ENCODE measurements around the gene IL17F.

The IL17F gene

DNA sequence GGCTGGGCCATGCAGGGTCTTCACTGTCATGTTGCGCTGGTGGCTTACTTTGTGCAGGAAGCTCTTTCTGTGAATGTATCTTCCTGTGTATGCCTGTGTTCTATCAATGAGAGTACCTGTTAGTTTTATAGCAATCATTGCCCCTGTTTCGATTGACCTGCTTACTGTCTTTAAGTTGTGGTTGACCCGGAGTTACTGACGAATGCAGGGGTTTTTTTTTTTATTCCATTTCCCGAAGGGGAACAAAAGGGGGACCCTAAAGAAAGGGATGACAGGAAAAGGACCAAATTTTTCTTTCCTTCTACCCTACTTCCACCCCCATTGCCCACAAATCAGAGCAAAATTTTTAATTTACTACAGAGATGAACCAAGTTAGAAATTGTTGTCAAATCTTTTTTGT lies at the start of gene IL17F:
IL17F (minus strand) TSS at position 101 of the 400 bp plus-strand sequence; CDS start at position 30, 71 bp downstream.
- in situ Hi-C loops (cut with MboI; ENCODE audit: low sequenced_read_pairs), result no loop called here

GRCh38 chr6:52293067-52293466 lies 48.8 kb upstream of the IL17F start:
- in situ Hi-C loops (cut with MboI; ENCODE audit: low sequenced_read_pairs), result loop anchor here (10.0 to 25.0 kb wide), 2 partner anchors 112 to 369 kb away; partner anchors contain the start of gene TMEM14A

- in situ Hi-C loops (cut with MboI; ENCODE audit: low sequenced_read_pairs), result loop anchor here (25.0 kb wide), 1 partner anchor 373 kb away; the partner anchor contains the start of gene TMEM14A
These were observed 44.5 kb upstream of the IL17F start for GRCh38 chr6:52288841-52289240.

- in situ Hi-C loops (cut with MboI; ENCODE audit: low sequenced_read_pairs), result loop anchor here (25.0 kb wide), 1 partner anchor 374 kb away; the partner anchor contains the start of gene TMEM14A
These were observed 43.9 kb upstream of the IL17F start for GRCh38 chr6:52288216-52288615.

- in situ Hi-C loops (cut with MboI; ENCODE audit: low sequenced_read_pairs), result loop anchor here (25.0 kb wide), 1 partner anchor 375 kb away; the partner anchor contains the start of gene TMEM14A
These were observed 42.6 kb upstream of the IL17F start for GRCh38 chr6:52286798-52287432.

- in situ Hi-C loops (cut with MboI; ENCODE audit: low sequenced_read_pairs), result loop anchor here (25.0 kb wide), 1 partner anchor 377 kb away; the partner anchor contains the start of gene TMEM14A
These were observed 41.1 kb upstream of the IL17F start for GRCh38 chr6:52285177-52286068.

DNA sequence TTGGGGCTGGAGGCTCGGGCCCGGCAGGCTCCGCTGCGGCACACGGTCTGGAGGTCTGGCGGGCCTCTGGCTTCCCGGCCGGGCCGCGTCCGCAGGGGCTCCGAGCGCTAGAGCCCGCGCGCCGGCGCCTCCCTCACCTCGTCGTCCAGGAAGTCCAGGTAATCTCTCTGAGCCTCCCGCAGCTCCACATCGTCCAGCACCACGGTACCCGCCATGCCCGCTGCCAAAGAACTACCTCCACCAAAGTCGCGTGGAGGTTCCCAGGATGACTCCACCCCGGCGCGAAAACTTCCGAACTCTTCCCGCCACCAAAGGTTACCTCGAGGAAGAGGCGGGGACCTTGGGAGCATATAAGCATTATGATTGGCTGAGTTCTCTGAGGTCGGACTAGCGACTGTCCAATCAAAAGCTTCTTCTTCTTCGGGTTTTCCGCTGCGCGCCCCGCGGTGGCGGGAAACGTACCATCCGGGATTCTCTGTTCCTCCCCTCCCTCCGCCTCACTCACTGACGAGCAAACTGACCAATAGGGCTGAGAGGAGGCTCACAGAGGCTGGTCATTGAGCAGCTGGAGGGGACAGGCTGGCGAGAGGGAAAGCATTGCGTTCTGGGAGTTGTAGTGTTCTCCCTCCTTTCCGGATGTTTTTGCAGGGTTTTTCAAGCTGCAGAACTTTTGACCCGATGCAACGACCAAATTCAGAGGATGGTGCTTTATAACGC lies 40.3 kb upstream of the IL17F start, which contains the start of gene MCM3:
MCM3 (minus strand) TSS at position 283 of the 717 bp plus-strand sequence; CDS start at position 215, 68 bp downstream.
- in situ Hi-C loops (cut with MboI; ENCODE audit: low sequenced_read_pairs), result loop anchor here (25.0 kb wide), 1 partner anchor 378 kb away; the partner anchor contains the start of gene TMEM14A

GRCh38 chr6:52284131-52284459 lies 39.8 kb upstream of the IL17F start:
- in situ Hi-C loops (cut with MboI; ENCODE audit: low sequenced_read_pairs), result loop anchor here (25.0 kb wide), 1 partner anchor 378 kb away; the partner anchor contains the start of gene TMEM14A

DNA sequence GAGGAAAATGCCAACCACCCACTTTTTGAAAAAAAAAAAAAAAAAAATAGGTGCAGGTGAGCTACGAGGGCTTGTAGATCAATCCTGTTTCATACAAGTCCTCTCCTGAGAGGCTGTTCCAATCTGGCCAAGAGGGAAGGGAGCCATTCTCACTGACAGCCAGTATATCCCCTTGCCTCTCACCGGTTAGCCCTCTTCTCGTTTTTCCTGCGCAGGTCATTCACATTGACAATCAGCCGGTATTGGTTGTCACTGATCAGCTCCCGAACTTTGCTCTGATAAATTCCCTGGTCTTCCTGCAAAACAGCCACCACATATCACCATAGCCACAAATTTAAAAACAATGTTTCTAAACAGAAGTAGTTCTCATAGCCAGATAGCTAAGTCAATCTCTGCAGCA lies 38.8 kb upstream of the IL17F start:
- in situ Hi-C loops (cut with MboI; ENCODE audit: low sequenced_read_pairs), result loop anchor here (25.0 kb wide), 1 partner anchor 379 kb away; the partner anchor contains the start of gene TMEM14A

DNA sequence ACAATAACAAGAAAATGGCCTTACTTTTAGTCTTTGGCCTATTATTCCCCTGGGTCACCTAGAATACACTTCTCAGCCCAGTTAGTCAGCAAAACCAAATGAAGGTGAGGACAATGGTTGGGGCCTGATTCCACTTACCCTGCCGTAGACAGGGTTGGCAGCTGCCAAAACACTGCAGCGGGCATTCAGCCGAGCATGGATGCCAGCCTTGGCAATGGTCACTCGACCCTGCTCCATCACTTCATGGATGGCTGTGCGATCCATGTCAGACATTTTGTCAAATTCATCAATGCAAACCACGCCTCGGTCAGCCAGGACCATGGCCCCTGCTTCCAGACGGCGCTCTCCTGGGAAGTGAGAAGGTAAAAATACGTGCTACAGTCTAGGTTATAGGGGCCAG lies 31.8 kb upstream of the IL17F start:
- in situ Hi-C loops (cut with MboI; ENCODE audit: low sequenced_read_pairs), result loop anchor here (25.0 kb wide), 1 partner anchor 386 kb away; the partner anchor contains the start of gene TMEM14A

DNA sequence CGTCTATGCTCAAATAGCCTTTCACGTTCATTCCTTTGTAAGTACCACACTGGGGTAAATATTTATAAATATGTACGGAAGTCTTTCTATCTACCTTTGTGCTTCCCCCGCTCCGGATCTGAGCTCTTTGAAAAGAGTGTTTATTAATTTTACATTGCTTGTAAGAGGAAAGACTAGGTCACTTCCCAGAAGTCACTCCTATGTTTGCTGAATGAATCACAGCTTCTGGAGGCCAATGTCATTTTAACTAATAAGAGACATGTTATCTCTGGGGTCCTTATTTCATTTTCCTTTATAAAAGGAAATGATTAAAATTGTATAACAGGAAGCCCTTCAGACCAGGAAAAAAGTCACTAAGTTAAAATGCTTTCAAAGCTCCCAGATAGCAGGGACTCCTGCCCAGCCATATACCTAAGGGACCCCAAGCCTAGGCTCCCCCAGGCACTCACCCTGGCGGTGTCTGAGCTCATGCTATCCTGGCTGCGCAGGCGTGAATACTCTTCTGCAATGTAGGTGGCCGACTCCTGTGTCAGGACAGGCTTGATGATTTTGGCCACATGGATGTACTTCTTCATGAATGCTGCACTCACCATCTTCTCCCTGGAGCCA lies 27.7 kb upstream of the IL17F start:
- in situ Hi-C loops (cut with MboI; ENCODE audit: low sequenced_read_pairs), result no loop called here

GRCh38 chr6:52263709-52264540 lies 19.6 kb upstream of the IL17F start:
- in situ Hi-C loops (cut with MboI; ENCODE audit: low sequenced_read_pairs), result no loop called here

DNA sequence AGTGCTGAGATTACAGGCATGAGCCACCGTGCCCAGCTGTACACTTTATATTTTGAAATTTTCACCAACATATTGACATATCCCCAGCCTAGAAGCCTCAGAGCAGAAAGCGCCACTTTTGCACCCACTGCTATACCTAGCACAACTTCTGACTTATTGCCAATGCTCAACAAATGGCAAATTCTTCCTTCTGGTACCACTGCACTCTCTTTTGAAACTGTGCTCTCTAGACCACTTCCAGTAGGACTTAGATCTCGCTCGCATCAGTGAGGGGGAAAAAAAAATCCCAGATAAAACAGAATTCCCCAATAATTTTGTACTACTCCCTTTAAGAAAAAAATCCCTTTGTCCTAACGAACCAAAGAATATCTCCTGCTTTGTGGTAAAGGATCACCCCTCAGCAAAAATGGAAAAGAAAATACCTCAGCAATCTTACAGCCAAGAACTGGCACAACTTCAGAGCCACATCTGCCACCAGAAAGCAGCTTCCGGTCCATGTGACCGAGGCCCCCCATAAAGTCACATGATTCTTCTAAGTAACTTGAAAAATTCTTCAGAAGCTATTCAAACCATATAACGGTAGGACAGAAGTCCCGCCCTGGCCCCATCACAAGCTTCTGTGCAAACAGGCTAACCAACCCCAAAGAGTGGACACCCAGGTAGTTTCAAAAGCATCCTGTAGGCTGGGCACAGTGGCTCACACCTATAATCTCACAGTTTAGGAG lies 18.5 kb upstream of the IL17F start:
- in situ Hi-C loops (cut with MboI; ENCODE audit: low sequenced_read_pairs), result no loop called here

DNA sequence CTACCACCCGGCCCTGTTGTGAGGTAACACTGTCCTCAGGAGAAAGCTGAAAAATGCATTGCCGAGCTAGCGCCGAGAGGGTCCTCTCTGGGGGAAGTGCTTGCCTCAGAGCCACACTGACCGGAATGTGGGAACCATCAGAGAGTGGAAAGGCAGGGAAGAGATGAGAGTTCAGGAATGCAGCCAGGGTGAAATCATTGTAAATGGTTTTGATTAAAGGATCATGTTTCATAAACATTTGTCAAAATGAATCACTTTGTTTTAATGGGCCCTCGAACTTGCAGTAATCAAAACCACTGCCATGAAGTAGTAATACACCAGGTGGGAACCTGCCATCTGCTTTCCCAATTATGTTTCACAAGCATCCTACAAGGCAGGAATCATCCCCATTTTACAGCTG lies 16.9 kb upstream of the IL17F start:
- in situ Hi-C loops (cut with MboI; ENCODE audit: low sequenced_read_pairs), result no loop called here

- in situ Hi-C loops (cut with MboI; ENCODE audit: low sequenced_read_pairs), result no loop called here
These were observed 16.3 kb upstream of the IL17F start for GRCh38 chr6:52260634-52261033.

DNA sequence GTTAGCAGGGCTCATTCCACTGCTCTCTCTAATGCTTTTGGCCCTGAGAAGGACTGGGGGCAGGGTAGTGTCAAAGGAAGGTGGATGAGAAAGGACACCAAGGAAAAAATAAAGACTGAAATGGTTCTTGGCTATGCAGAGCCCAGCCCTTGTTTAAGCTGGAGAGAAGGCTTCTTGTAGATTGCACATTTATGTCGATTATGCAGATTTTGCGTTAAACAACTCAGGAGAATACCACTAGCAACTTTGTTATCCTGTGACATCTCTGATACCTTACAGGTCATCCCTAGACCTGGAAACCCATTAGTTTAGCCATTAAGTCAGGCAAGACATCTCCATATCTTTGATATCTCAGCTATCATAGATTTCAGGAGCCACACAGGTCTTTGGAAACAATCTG lies 11.1 kb upstream of the IL17F start:
- in situ Hi-C loops (cut with MboI; ENCODE audit: low sequenced_read_pairs), result no loop called here

GRCh38 chr6:52254731-52255378 lies 10.6 kb upstream of the IL17F start:
- in situ Hi-C loops (cut with MboI; ENCODE audit: low sequenced_read_pairs), result no loop called here

DNA sequence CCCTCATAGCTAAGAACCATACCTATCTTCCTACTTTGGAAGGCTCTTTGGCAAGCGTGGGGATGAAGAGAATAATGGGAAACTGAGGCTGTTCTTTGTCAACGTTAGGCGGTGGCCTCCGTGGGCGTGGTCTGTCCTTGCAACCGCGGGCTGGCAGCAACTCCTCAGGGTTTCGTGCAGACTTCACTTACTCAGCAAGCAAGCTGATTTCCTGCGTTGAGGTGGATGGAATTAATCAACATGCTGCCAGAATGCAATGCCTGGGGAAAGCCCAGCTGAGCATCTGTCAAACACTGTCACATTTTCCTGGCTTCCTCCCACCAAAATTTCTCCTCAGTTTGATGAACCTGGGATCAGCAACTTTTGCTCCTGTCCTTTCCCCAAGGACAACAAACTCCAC lies 9.2 kb upstream of the IL17F start:
- in situ Hi-C loops (cut with MboI; ENCODE audit: low sequenced_read_pairs), result no loop called here
